GM12878 (cell line): ENCODE results near the gene LCN1. TPM values are rescaled to one million over a fixed set of nuclear protein-coding genes. Genes with fewer than 3 reads are reported as not detected.

Source experiments
- ATAC-seq: fragments of 200-7000 bp; cut with Tn5 transposase; 3 replicates; pipeline ENCODE4 v1.9.1; 2020; ENCODE audit warnings: mild to moderate bottlenecking, moderate library complexity
- BruUV-seq: library from RNA; stranded (reverse); fragments of 400-500 nt; replicated peaks from 2 replicates; lab custom pipeline; 2021; lab: Mats Ljungman, UMichigan
- CTCF ChIA-PET: fragments of 300-600 bp; sonication (Branson Sonifier 250); formaldehyde crosslinking; extraction: SDS; loops from one replicate; lab custom pipeline; 2021; ENCODE audit warnings: inconsistent platforms; lab: Yijun Ruan, JAX
- POLR2A ChIA-PET: fragments of 350-600 bp; formaldehyde crosslinking; extraction: SDS; loops from one replicate; lab custom pipeline; 2021; ENCODE audit warnings: inconsistent platforms; lab: Charles Lee
- RAD21 ChIA-PET: fragments of 300-600 bp; sonication (Branson Sonifier 250); formaldehyde crosslinking; loops from one replicate; lab custom pipeline; 2023; ENCODE audit warnings: antibody characterized with exemption; ENCODE audit not compliant: unreplicated experiment; lab: Charles Lee
- SMC1A ChIA-PET: fragments of 300-600 bp; sonication (Branson Sonifier 250); formaldehyde crosslinking; loops from one replicate; lab custom pipeline; 2023; ENCODE audit not compliant: unreplicated experiment, uncharacterized antibody; lab: Charles Lee
- DNase-seq: peaks from one replicate; pipeline ENCODE4 v3.0.0-alpha.2; 2011; ENCODE audit warnings: low read depth, low spot score
- FAIRE-seq: peaks from 3 replicates; lab custom pipeline; 2011; peaks lifted over from hg19 to GRCh38; lab: Jason Lieb, UNC
- H2AFZ ChIP-seq: 2 replicates; pipeline ENCODE4 v1.6.0; 2011; ENCODE audit warnings: low read depth, low read length, control low read depth; ENCODE audit not compliant: control insufficient read depth
- H3K27ac ChIP-seq: 2 replicates; pipeline ENCODE4 v1.5.1; 2011; ENCODE audit warnings: control low read depth; ENCODE audit not compliant: control insufficient read depth, insufficient read depth
- H3K27me3 ChIP-seq, 2 experiments: replicated peaks in 1 of 2; 2 replicates each; pipeline versions ENCODE4 v1.6.0 to v1.6.1; 2011; ENCODE audit warnings: low read length in 1 of 2; ENCODE audit not compliant: control insufficient read depth in 2 of 2, insufficient read depth in 2 of 2
- H3K36me3 ChIP-seq, 2 experiments: 2 replicates each; pipeline ENCODE4 v1.5.1; 2011; ENCODE audit warnings: low read length in 1 of 2; ENCODE audit not compliant: control insufficient read depth in 2 of 2, insufficient read depth in 2 of 2
- H3K4me1 ChIP-seq: 2 replicates; pipeline ENCODE4 v1.6.1; 2011; ENCODE audit warnings: mild to moderate bottlenecking, low read length, moderate library complexity, mixed read lengths; ENCODE audit not compliant: control insufficient read depth, insufficient read depth
- H3K4me2 ChIP-seq: 2 replicates; pipeline ENCODE4 v1.6.0; 2011; ENCODE audit warnings: control low read depth; ENCODE audit not compliant: control insufficient read depth, insufficient read depth
- H3K4me3 ChIP-seq: fragments of 200-600 bp; sonication (generic); 2 replicates; pipeline ENCODE4 v1.5.1; 2016
- H3K79me2 ChIP-seq: 2 replicates; pipeline ENCODE4 v1.6.0; 2011; ENCODE audit warnings: low read length; ENCODE audit not compliant: control insufficient read depth, insufficient read depth
- H3K9ac ChIP-seq: 2 replicates; pipeline ENCODE4 v1.8.0; 2011; ENCODE audit warnings: low read length, control low read depth, mixed read lengths; ENCODE audit not compliant: control insufficient read depth, insufficient read depth
- H3K9me3 ChIP-seq: replicated peaks from 3 replicates; pipeline ENCODE4 v1.5.1; 2011; ENCODE audit warnings: mild to moderate bottlenecking, low read length; ENCODE audit not compliant: control insufficient read depth, insufficient read depth
- H4K20me1 ChIP-seq: 2 replicates; pipeline ENCODE4 v1.6.0; 2011; ENCODE audit not compliant: control insufficient read depth, insufficient read depth
- BHLHE40 ChIP-seq, 2 experiments: fragments of 450-650 bp in 1 of 2; IDR thresholded peaks; 2 replicates each; pipeline ENCODE4 v1.6.1; 2011 to 2017; ENCODE audit warnings: low read depth in 2 of 2, borderline replicate concordance in 1 of 2, improper control_type of control experiment in 1 of 2, low read length in 1 of 2, mild to moderate bottlenecking in 1 of 2
- ESRRA ChIP-seq: IDR thresholded peaks from 2 replicates; pipeline ENCODE4 v1.6.1; 2012; ENCODE audit warnings: mild to moderate bottlenecking, low read length, improper control_type of control experiment
- LARP7 ChIP-seq: fragments of 450-650 bp; IDR thresholded peaks from 2 replicates; pipeline ENCODE4 v1.6.1; 2017; ENCODE audit warnings: mild to moderate bottlenecking
- MEF2A ChIP-seq: IDR thresholded peaks from 2 replicates; pipeline ENCODE4 v1.6.1; 2011; ENCODE audit warnings: low read depth, mild to moderate bottlenecking, low read length, moderate library complexity; ENCODE audit not compliant: insufficient read depth
- MTA3 ChIP-seq: IDR thresholded peaks from 2 replicates; pipeline ENCODE4 v1.6.1; 2012; ENCODE audit warnings: low read length, inconsistent platforms, borderline replicate concordance
- NRF1 ChIP-seq: conservative IDR thresholded peaks from 2 replicates; pipeline ENCODE4 v1.6.1; 2011; ENCODE audit warnings: mild to moderate bottlenecking, low read depth, low read length, improper control_type of control experiment
- SIX5 ChIP-seq: IDR thresholded peaks from 2 replicates; pipeline ENCODE4 v1.6.1; 2011; ENCODE audit warnings: mild to moderate bottlenecking, low read depth, low read length, moderate library complexity; ENCODE audit not compliant: severe bottlenecking
- ZNF24 ChIP-seq: fragments of 450-650 bp; IDR thresholded peaks from 2 replicates; pipeline ENCODE4 v1.6.1; 2017; ENCODE audit warnings: antibody characterized with exemption, mild to moderate bottlenecking
- ZZZ3 ChIP-seq: IDR thresholded peaks from 2 replicates; pipeline ENCODE4 v1.6.1; 2011; ENCODE audit warnings: low read depth; ENCODE audit not compliant: control insufficient read depth, insufficient read length
- WGBS: methylation state at CpG from one replicate; pipeline ENCODE4 v1.1.6; 2016; ENCODE audit warnings: low lambda C conversion rate; ENCODE audit not compliant: insufficient replicate concordance, insufficient coverage; ENCODE audit errors: missing lambda C conversion rate; 5-methylcytosine and 5-hydroxymethylcytosine counted together
- in situ Hi-C: fragments of 300-500 bp; cut with MboI; formaldehyde crosslinking; loops from 9 replicates; pipeline ENCODE4 v1.14.3; 2018; ENCODE audit warnings: mixed read lengths
- intact Hi-C: fragments of 100-400 bp; cut with micrococcal nuclease; formaldehyde crosslinking; loops from one replicate; pipeline ENCODE4 v1.14.2; 2022; ENCODE audit not compliant: unreplicated experiment
- polyA plus RNA-seq, 11 experiments: library from polyadenylated mRNA; depleted of rRNA in 4 of 11; unstranded in 6 of 11; stranded (reverse) in 5 of 11; fragments of >200 nt; fragmentation: Nextera tagmentation in 4 of 11; fragmentation: Illumina TruSeq in 1 of 11; extraction: Ambion mirVana in 4 of 11; extraction: Trizol in 1 of 11; gene quantifications; 1 replicate in 1 of 11; 2 replicates in 10 of 11; pipeline versions ENCODE4 v1.2.1 to v1.2.3, GENCODE V29; 2011 to 2016; ENCODE audit warnings: inconsistent platforms in 2 of 11, missing spikeins in 2 of 11, low read depth in 1 of 11
- total RNA-seq, 4 experiments: library from RNA; depleted of rRNA in 3 of 4; stranded (reverse); fragments of >200 nt in 3 of 4; fragmentation: Illumina TruSeq in 1 of 4; extraction: Trizol in 1 of 4; gene quantifications; 2 replicates each; pipeline versions ENCODE4 v1.2.1 to v1.2.3, GENCODE V29; 2013 to 2021
- TF ChIP-seq, protein P1 (sequence below): IDR thresholded peaks from 2 replicates; pipeline ENCODE4 v1.6.1; 2011; ENCODE audit warnings: low read depth, low read length, improper control_type of control experiment, borderline replicate concordance

Gene LCN1
- total and polyA plus RNA-seq, 10 of the 15 experiments (the other 5 are each of a cell fraction or from before 2014, with no cell fraction given): not detected

DNA sequence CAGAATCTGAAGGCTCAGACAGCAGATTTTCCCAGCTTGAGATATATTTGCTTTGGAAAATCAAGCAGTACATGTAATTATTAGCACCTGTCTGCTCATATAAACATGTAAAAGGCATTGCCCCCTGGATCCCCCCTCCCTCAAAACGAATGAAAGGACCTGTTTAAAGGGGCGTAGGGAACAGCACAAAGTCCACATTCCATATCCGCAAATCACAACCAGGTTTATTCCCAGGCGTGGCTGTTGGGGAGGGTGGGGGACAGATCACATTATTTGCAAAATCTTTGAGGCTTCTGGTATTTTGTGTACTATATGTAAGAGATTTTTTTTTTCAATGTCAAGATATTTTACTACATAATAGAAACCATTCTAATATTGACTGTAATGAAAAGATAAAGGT, 29.5 kb upstream of the LCN1 start:
- 42% methylated on average over 4 of the region's 4 CpGs for WGBS
- ChIA-PET RAD21 (no interaction called here), CTCF (no interaction called here), POLR2A (interaction anchor here (0.6 kb wide), 1 partner anchor 341 kb away, joined by 6 read pairs; no protein-coding TSS in a partner anchor), SMC1A (interaction anchor here (0.6 kb wide), 1 partner anchor 928 kb away, joined by 3 read pairs; no protein-coding TSS in a partner anchor)
- BruUV-seq: no TSS peak
- H3K4me2 ChIP-seq: no peak overlapping the region
- no peaks in the 10 kb centered on the region for H3K4me1 ChIP-seq
- DNase-seq: no peak
- no peaks in the 10 kb centered on the region for H3K79me2 ChIP-seq
- no peak overlapping the region for H3K9ac ChIP-seq
- H3K4me3 ChIP-seq: no peak overlapping the region
- H4K20me1 ChIP-seq: no peaks in the 10 kb centered on the region
- no peak overlapping the region for H2AFZ ChIP-seq
- no peaks in the 10 kb centered on the region for H3K36me3 ChIP-seq
- in situ Hi-C loops (no loop called here), intact Hi-C loops (no loop called here)
- H3K27ac ChIP-seq: no peak overlapping the region
- no peaks in the 10 kb centered on the region for H3K9me3 ChIP-seq
- FAIRE-seq: no peak
- ATAC-seq: no peak
- no peak for TF ChIP-seq BHLHE40 (IDR thresholded peaks at IDR 0.05; ENCODE audit: borderline replicate concordance in 1 of 2, low read depth in 2 of 2, low read length in 1 of 2)
- no peak for TF ChIP-seq MTA3
- no peak for TF ChIP-seq SIX5
- no peak for TF ChIP-seq LARP7
- no peak for TF ChIP-seq ZZZ3
- TF ChIP-seq, protein P1, sequence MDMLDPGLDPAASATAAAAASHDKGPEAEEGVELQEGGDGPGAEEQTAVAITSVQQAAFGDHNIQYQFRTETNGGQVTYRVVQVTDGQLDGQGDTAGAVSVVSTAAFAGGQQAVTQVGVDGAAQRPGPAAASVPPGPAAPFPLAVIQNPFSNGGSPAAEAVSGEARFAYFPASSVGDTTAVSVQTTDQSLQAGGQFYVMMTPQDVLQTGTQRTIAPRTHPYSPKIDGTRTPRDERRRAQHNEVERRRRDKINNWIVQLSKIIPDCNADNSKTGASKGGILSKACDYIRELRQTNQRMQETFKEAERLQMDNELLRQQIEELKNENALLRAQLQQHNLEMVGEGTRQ: no peak
- TF ChIP-seq ESRRA: no peak
- no peak for TF ChIP-seq ZNF24
- no peak for TF ChIP-seq MEF2A
- no peak for TF ChIP-seq NRF1
- H3K27me3 ChIP-seq: no peaks in the 10 kb centered on the region
